ENCODE measurements around the gene EGLN2. TPM values are rescaled to one million over a fixed set of nuclear protein-coding genes. Genes with fewer than 3 reads are reported as not detected.
"Not testable (repeated sequence)": the region's sequence is repeated elsewhere in the genome, so short reads cannot be mapped to it uniquely, and the experiment has no call there.

EGLN2 gene
- total and polyA plus RNA-seq, 2 donors (not counting 3 experiments of a cell fraction or from before 2014, with no cell fraction given) = 118 to 152 TPM

- Histone ChIP-seq H2AFZ (ENCODE audit: low read depth, low read length) (no peak overlapping the region), H3K4me1 (ENCODE audit: control insufficient read depth, extremely low read depth, insufficient read depth, low read length) (no peaks in the 10 kb centered on the region), H3K27me3 (ENCODE audit: control insufficient read depth in 2 of 2, insufficient read depth in 2 of 2, low read length in 2 of 2) (no peaks in the 10 kb centered on the region), H3K4me3 (replicated peaks in 1 of 3; ENCODE audit: insufficient read depth in 1 of 3, low read depth in 1 of 3, low read length in 3 of 3) (no peak overlapping the region), H3K9me3 (replicated peaks; ENCODE audit: control insufficient read depth, insufficient read depth, low read length) (no peaks in the 10 kb centered on the region), H3K36me3 (ENCODE audit: control insufficient read depth in 2 of 2, extremely low read depth in 1 of 2, insufficient read depth in 2 of 2, low read length in 2 of 2) (peaks cover 7 to 24% of the 10 kb centered on the region in 2 experiments), H3K9ac (replicated peaks; ENCODE audit: extremely low read depth, insufficient read depth, low read length) (no peak overlapping the region), H4K20me1 (replicated peaks; ENCODE audit: control insufficient read depth, extremely low read depth, insufficient read depth, low read length) (no peaks in the 10 kb centered on the region), H3K79me2 (ENCODE audit: control insufficient read depth, insufficient read depth, low read length) (no peaks in the 10 kb centered on the region), H3K9me1 (replicated peaks; ENCODE audit: control insufficient read depth, extremely low read depth, insufficient read depth, low read length) (no peaks in the 10 kb centered on the region), H3K27ac (ENCODE audit: insufficient read depth, low read depth, low read length) (no peak overlapping the region), H3K4me2 (ENCODE audit: insufficient read depth, low read length) (no peak overlapping the region)
- no TSS peak for BruUV-seq (replicated peaks)
- DNase-seq (ENCODE audit: low read depth, low spot score) (no peak), FAIRE-seq (no peak)
- dilution Hi-C loops (cut with MboI; ENCODE audit: extremely low pct_ligation_motif_present, low sequenced_read_pairs) = no loop called here
- intact Hi-C loops (cut with micrococcal nuclease) = no loop called here
- ChIA-PET CTCF (no interaction called here), POLR2A (no interaction called here)
- TF ChIP-seq POLR2AphosphoS5 (IDR thresholded peaks at IDR 0.05; ENCODE audit: insufficient read depth, low read depth, low read length) (no peak), POLR2A (IDR thresholded peaks at IDR 0.05; ENCODE audit: low read depth, low read length) (no peak), CTCF (IDR thresholded peaks at IDR 0.05; ENCODE audit: extremely low read depth in 1 of 2, insufficient read depth in 1 of 2, low read depth in 1 of 2, low read length in 2 of 2) (no peak), MAX (IDR thresholded peaks at IDR 0.05; ENCODE audit: insufficient read depth, insufficient read length) (no peak), GATA2 (IDR thresholded peaks at IDR 0.05; ENCODE audit: insufficient read depth, insufficient read length, low read depth, low read length) (no peak), EZH2 (IDR thresholded peaks at IDR 0.05; ENCODE audit: borderline replicate concordance, low read depth, low read length, severe bottlenecking) (no peak)
Measured at GRCh38 chr19:40768869-40769268, 30.1 kb upstream of the EGLN2 start.

- H4K20me1 ChIP-seq (replicated peaks; ENCODE audit: control insufficient read depth, extremely low read depth, insufficient read depth, low read length); H3K27me3 ChIP-seq (ENCODE audit: control insufficient read depth in 2 of 2, insufficient read depth in 2 of 2, low read length in 2 of 2); H3K9me1 ChIP-seq (replicated peaks; ENCODE audit: control insufficient read depth, extremely low read depth, insufficient read depth, low read length); H3K27ac ChIP-seq (ENCODE audit: insufficient read depth, low read depth, low read length); dilution Hi-C loops (cut with MboI; ENCODE audit: extremely low pct_ligation_motif_present, low sequenced_read_pairs); H2AFZ ChIP-seq (ENCODE audit: low read depth, low read length); H3K79me2 ChIP-seq (ENCODE audit: control insufficient read depth, insufficient read depth, low read length); H3K4me2 ChIP-seq (ENCODE audit: insufficient read depth, low read length); H3K4me1 ChIP-seq (ENCODE audit: control insufficient read depth, extremely low read depth, insufficient read depth, low read length); H3K9ac ChIP-seq (replicated peaks; ENCODE audit: extremely low read depth, insufficient read depth, low read length); H3K9me3 ChIP-seq (replicated peaks; ENCODE audit: control insufficient read depth, insufficient read depth, low read length); intact Hi-C loops (cut with micrococcal nuclease); DNase-seq (ENCODE audit: low read depth, low spot score); BruUV-seq (replicated peaks); H3K36me3 ChIP-seq (ENCODE audit: control insufficient read depth in 2 of 2, extremely low read depth in 1 of 2, insufficient read depth in 2 of 2, low read length in 2 of 2); H3K4me3 ChIP-seq (replicated peaks in 1 of 3; ENCODE audit: insufficient read depth in 1 of 3, low read depth in 1 of 3, low read length in 3 of 3); POLR2A ChIA-PET: not testable (repeated sequence)
- peak; percentile 31 for FAIRE-seq
- CTCF ChIA-PET = interaction anchor here (0.6 to 1.4 kb wide), 3 partner anchors 13 to 137 kb away, joined by 3 to 6 read pairs (median 5); partner anchors contain the start of gene EGLN2
Measured at GRCh38 chr19:40771101-40771862, 27.7 kb upstream of the EGLN2 start.

Measured in endothelial cell of umbilical vein (primary cell).